Measurements from ENCODE around the gene MAST2.

The MAST2 gene

DNA sequence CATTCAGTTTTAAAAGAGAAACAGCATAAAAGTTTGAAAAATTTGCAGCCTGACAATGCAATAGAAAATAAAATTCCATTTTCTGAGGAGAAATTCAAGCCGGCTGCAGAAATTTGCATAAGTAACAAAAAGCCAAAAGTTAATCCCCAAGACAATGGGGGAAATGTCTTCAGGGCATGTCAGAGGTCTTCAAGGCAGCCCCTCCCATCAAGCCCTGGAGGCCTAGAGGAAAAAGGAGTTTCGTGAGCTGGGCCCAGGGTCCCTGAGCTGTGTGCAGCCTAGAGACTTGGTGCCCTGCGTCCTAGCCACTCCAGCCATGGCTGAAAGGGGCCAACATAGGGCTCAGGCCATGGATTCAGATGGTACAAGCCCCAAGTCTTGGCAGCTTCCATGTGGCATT is 254.4 kb downstream of the MAST2 start:
- DNase-seq (ENCODE audit: low read depth) = no peak
- H3K4me3 ChIP-seq (replicated peaks; ENCODE audit: low read depth, low read length) = no peak overlapping the region
- TF ChIP-seq, protein P1, sequence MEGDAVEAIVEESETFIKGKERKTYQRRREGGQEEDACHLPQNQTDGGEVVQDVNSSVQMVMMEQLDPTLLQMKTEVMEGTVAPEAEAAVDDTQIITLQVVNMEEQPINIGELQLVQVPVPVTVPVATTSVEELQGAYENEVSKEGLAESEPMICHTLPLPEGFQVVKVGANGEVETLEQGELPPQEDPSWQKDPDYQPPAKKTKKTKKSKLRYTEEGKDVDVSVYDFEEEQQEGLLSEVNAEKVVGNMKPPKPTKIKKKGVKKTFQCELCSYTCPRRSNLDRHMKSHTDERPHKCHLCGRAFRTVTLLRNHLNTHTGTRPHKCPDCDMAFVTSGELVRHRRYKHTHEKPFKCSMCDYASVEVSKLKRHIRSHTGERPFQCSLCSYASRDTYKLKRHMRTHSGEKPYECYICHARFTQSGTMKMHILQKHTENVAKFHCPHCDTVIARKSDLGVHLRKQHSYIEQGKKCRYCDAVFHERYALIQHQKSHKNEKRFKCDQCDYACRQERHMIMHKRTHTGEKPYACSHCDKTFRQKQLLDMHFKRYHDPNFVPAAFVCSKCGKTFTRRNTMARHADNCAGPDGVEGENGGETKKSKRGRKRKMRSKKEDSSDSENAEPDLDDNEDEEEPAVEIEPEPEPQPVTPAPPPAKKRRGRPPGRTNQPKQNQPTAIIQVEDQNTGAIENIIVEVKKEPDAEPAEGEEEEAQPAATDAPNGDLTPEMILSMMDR (IDR thresholded peaks at IDR 0.05; ENCODE audit: low read length, missing control alignments) = no peak

DNA sequence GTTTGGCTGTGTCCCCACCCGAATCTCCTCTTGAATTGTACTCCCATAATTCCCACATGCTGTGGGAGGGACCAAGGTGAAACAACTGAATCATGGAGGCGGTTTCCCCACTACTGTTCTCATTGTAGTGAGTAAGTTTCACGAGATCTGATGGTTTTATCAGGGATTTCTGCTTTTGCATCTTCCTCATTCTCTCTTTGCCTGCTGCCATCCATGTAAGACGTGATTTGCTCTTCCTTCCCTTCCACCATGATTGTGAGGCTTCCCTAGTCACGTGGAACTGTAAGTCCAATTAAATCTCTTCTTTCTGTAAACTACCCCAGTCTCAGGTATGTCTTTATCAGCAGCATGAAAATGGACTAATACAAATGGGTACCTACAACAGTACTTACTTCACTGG is 255.5 kb downstream of the MAST2 start:
- DNase-seq (ENCODE audit: low read depth) = no peak
- TF ChIP-seq, protein P1 (IDR thresholded peaks at IDR 0.05; ENCODE audit: low read length, missing control alignments) = no peak
- H3K4me3 ChIP-seq (replicated peaks; ENCODE audit: low read depth, low read length) = no peak overlapping the region

DNA sequence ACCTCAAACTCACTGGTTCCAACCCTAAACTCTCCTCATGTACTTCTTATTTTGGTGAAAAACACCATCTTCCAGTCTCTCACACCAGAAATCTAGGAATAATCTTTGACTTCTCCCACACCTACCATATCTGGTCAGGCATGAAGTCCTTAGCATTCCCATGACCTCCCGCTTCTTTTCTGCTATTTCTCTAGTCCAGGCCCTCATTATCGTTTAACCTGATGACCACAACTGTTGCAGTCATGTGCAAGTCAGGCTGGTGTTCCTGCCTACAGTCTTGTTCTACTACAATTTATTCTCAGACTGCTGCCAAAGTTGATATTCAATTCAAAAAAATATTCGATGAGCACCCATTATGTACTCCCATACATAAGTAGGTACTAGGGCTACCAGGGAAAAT is 257.7 kb downstream of the MAST2 start:
- TF ChIP-seq, protein P1 (IDR thresholded peaks at IDR 0.05; ENCODE audit: low read length, missing control alignments) = no peak
- H3K4me3 ChIP-seq (replicated peaks; ENCODE audit: low read depth, low read length) = no peak overlapping the region
- no peak for DNase-seq (ENCODE audit: low read depth)

DNA sequence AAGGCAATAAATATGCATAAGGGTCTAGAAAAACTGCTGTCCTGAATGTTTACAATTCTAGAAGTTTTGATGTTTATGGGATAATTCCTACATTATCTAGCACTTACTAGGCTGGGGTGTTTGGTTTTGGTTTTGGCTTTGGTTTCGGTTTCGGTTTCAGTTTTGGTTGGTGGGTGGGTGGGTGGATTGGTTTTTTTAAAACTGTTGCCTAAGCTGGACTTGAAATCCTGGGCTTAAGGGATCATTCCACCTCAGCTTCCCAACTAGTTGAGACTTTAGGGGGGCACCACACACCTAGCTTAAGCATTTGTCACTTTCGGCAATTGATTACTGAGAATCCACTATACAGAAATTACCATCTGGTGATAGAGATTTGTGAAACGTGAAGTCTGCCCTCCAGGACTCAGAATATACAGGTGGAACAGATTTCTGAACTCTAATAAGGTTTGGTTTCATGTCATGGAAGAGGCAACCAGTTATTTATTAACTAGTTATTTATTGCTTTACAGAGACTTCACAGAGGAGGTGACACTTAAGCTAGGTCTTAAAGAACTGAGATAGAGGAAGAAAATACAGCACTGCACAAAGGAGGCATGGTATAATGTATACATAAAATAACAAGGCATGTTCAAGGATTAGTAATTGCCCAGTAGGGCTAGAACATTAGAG is 259.4 kb downstream of the MAST2 start:
- no peak overlapping the region for H3K4me3 ChIP-seq (replicated peaks; ENCODE audit: low read depth, low read length)
- TF ChIP-seq, protein P1 (IDR thresholded peaks at IDR 0.05; ENCODE audit: low read length, missing control alignments) = no peak
- DNase-seq (ENCODE audit: low read depth) = no peak

DNA sequence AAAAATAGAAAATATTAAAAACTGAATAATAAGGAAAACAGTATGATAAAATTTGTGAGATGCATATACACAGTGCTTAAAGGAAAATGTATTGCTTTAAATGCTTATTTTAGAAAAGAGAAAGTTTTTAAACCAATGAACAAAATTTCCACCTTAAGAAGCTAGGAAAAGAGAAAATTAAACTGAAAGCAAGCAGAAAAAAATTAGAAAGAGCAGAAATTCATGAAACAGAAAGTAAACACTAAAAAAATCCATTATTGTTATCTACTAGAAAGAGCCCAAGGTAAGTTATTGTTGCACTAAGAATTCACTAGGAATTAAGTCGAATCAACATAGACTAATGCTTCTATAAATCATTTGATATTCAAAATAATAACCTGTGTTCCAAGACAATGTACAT is 261.3 kb downstream of the MAST2 start:
- H3K4me3 ChIP-seq (replicated peaks; ENCODE audit: low read depth, low read length) = no peak overlapping the region
- TF ChIP-seq, protein P1 (IDR thresholded peaks at IDR 0.05; ENCODE audit: low read length, missing control alignments) = no peak
- no peak for DNase-seq (ENCODE audit: low read depth)

DNA sequence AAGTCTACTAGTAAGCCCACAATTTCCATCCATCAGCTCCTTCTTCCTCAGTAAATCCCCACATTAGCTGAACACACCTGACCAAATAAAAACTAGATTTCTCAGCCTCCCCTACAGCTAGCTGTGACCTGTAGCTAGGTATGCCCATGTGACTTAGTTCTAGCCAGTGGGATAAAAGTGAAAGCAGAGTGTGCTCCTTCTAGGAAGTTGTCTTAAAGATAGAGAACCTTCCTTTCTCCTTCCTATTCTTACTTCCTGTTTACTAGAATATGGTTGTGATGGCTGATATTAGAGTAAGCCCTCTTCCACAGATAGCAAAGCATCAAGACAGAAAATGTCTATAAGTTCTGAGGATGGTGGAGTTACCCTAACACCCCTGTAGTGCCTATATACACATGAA is 262.0 kb downstream of the MAST2 start:
- TF ChIP-seq, protein P1 (IDR thresholded peaks at IDR 0.05; ENCODE audit: low read length, missing control alignments) = no peak
- no peak for DNase-seq (ENCODE audit: low read depth)
- H3K4me3 ChIP-seq (replicated peaks; ENCODE audit: low read depth, low read length) = no peak overlapping the region

DNA sequence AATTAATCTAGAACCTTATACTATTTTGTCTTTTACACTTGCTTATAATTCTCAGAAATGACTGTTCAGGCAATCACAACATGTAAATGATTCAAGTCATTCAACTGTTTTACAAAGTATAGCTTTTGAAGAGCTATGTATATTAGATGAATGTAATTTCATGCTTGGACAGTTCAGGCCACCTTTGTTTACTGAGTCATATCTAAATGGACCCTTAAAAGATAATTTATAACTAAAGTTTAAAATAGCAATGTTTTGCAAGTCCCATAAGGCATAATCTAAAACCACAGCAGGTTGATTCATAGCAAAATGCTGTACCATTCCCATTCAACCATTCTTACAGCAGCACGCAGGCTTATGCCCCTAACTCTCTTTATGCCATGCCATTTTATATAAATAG is 264.2 kb downstream of the MAST2 start:
- TF ChIP-seq, protein P1 (IDR thresholded peaks at IDR 0.05; ENCODE audit: low read length, missing control alignments) = no peak
- no peak for DNase-seq (ENCODE audit: low read depth)
- H3K4me3 ChIP-seq (replicated peaks; ENCODE audit: low read depth, low read length) = no peak overlapping the region
